Kidney (tissue), 11 donors: ENCODE results near the gene TNXB. TPM values are rescaled to one million over a fixed set of nuclear protein-coding genes. Genes with fewer than 3 reads are reported as not detected.
"Not testable (repeated sequence)": the region's sequence is repeated elsewhere in the genome, so short reads cannot be mapped to it uniquely, and the experiment has no call there.

Source experiments
- DNase-seq, 5 donors: peaks; one replicate each; pipeline ENCODE4 v3.0.0-alpha.2; 2013 to 2020
- FAIRE-seq: peaks from 2 replicates; lab custom pipeline; 2012; peaks lifted over from hg19 to GRCh38; lab: Jason Lieb, UNC
- H3K27ac ChIP-seq, 2 donors: one replicate each; pipeline ENCODE4 v1.7.0; 2013; ENCODE audit warnings: low read depth in 2 of 2, low read length in 2 of 2, inconsistent platforms in 1 of 2
- H3K27me3 ChIP-seq: one replicate; pipeline ENCODE4 v1.7.1; 2013; ENCODE audit warnings: low read length, inconsistent platforms; ENCODE audit not compliant: control insufficient read depth, insufficient read depth
- H3K36me3 ChIP-seq, 3 donors: one replicate each; pipeline versions ENCODE4 v1.7.0 to v1.7.1; 2013; ENCODE audit warnings: low read length in 3 of 3, control low read depth in 1 of 3, inconsistent platforms in 1 of 3; ENCODE audit not compliant: insufficient read depth in 3 of 3, control insufficient read depth in 2 of 3
- H3K4me1 ChIP-seq, 3 donors: one replicate each; pipeline versions ENCODE4 v1.7.0 to v1.7.1; 2013; ENCODE audit warnings: low read length in 3 of 3, inconsistent platforms in 1 of 3, low read depth in 1 of 3; ENCODE audit not compliant: control insufficient read depth in 2 of 3, insufficient read depth in 2 of 3
- H3K4me3 ChIP-seq, 3 donors: one replicate each; pipeline versions ENCODE4 v1.7.0 to v1.8.1; 2013; ENCODE audit warnings: low read length in 3 of 3, control low read depth in 1 of 3, inconsistent platforms in 1 of 3
- H3K9ac ChIP-seq, 3 donors: one replicate each; pipeline versions ENCODE4 v1.7.0 to v1.7.1; 2013; ENCODE audit warnings: low read length in 3 of 3, control low read depth in 1 of 3, inconsistent platforms in 1 of 3
- H3K9me3 ChIP-seq, 3 donors: one replicate each; pipeline versions ENCODE4 v1.7.0 to v1.7.1; 2013; ENCODE audit warnings: low read length in 3 of 3, control low read depth in 1 of 3, inconsistent platforms in 1 of 3; ENCODE audit not compliant: control insufficient read depth in 2 of 3, insufficient read depth in 1 of 3
- intact Hi-C: fragments of 100-400 bp; cut with DNase I; formaldehyde crosslinking; loops from one replicate; pipeline ENCODE4 v1.11.1; 2022
- polyA plus RNA-seq: library from polyadenylated mRNA; stranded (reverse); fragments of 350-450 nt; fragmentation: Illumina TruSeq; extraction: RNeasy Lipid Tissue Mini Kit (QIAGEN cat#74804); gene quantifications from one replicate; pipeline ENCODE4 v1.2.3, GENCODE V29; 2014; ENCODE audit warnings: low read depth, low replicate concordance; ENCODE audit not compliant: insufficient read depth
- total RNA-seq: library from RNA; stranded (reverse); fragmentation: NEBNext Ultra II Directional; extraction: Animal tissue kit (Norgen Biotek cat#: 25700); gene quantifications from one replicate; pipeline ENCODE4 v1.2.1, GENCODE V29; 2021
- donor health status: control.
- donor health status: control.
- donor health status: DM: yes; HTN: yes; CAD: no.
- donor health status: Normal renal cell carcinoma (clear cell type).

Gene TNXB
- total and polyA plus RNA-seq, 2 donors from 2014 or later, result 13.3 to 88.2 TPM

DNA sequence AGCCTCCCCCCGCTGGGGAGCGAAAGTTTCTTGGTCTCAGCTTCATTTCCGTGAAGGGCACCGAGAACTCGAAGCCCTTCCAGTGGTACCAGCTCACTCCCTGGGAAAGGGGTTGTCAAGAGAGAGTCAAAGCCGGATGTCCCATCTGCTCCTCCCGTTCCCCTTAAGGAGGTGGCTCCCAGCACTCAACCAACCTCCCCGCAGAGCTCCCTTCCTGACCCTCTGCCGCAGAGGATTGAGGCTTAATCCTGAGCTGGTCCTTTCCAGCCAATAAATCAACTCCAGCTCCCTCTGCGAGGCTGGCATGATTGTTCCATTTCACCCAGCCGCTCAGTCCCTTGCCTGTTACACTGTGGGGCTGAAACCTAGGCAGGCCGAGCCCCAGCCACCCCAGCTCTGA lies 100.5 kb downstream of the TNXB start:
- H3K27me3 ChIP-seq, FAIRE-seq, intact Hi-C loops, H3K27ac ChIP-seq, H3K4me1 ChIP-seq, H3K36me3 ChIP-seq, H3K9ac ChIP-seq, H3K4me3 ChIP-seq, H3K9me3 ChIP-seq: not testable (repeated sequence)
- DNase-seq, result peak in 1 of 5 donors; percentile 0

DNA sequence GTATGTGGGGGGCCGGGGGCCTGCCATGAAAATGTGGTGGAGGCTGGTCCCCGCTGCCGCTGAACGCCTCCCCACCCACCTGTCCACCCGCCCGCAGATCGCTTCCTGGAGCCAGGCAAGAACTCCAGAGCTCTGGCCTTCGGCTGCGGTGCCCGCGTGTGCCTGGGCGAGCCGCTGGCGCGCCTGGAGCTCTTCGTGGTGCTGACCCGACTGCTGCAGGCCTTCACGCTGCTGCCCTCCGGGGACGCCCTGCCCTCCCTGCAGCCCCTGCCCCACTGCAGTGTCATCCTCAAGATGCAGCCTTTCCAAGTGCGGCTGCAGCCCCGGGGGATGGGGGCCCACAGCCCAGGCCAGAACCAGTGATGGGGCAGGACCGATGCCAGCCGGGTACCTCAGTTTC lies 101.1 kb downstream of the TNXB start:
- not testable (repeated sequence) for H3K36me3 ChIP-seq

DNA sequence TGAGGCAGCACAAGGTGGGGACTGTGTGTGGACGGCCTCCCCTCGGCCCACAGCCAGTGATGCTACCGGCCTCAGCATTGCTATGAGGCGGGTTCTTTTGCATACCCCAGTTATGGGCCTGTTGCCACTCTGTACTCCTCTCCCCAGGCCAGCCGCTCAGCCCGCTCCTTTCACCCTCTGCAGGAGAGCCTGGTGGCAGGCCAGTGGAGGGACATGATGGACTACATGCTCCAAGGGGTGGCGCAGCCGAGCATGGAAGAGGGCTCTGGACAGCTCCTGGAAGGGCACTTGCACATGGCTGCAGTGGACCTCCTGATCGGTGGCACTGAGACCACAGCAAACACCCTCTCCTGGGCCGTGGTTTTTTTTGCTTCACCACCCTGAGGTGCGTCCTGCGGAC lies 102.1 kb downstream of the TNXB start:
- intact Hi-C loops, DNase-seq, H3K4me3 ChIP-seq, H3K9me3 ChIP-seq, H3K9ac ChIP-seq, H3K4me1 ChIP-seq, H3K36me3 ChIP-seq, H3K27me3 ChIP-seq, FAIRE-seq, H3K27ac ChIP-seq: not testable (repeated sequence)

More for the DNA sequence above, 101.1 kb downstream of the TNXB start:
- H3K9me3 ChIP-seq, H3K27me3 ChIP-seq, intact Hi-C loops, H3K9ac ChIP-seq, H3K4me3 ChIP-seq, H3K27ac ChIP-seq, H3K4me1 ChIP-seq, FAIRE-seq, DNase-seq: not testable (repeated sequence)

DNA sequence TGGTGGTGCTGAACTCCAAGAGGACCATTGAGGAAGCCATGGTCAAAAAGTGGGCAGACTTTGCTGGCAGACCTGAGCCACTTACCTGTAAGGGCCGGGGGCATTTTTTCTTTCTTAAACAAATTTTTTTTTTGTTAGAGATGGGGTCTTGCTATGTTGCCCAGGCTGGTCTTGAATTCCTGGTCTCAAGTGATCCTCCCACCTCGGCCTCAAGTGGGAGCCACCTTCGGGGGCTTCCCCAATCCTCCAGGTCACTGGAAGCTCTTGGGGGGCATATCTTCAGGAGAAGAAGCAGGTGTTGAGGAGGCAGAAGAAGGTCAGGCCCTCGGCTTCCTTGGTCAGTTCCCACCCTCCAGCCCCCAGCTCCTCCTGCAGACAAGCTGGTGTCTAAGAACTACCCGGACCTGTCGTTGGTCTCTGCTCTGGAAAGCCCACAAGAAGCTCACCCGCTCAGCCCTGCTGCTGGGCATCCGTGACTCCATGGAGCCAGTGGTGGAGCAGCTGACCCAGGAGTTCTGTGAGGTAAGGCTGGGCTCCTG lies 103.1 kb downstream of the TNXB start:
- H3K27me3 ChIP-seq, H3K9me3 ChIP-seq, H3K9ac ChIP-seq, FAIRE-seq, intact Hi-C loops, H3K36me3 ChIP-seq, DNase-seq, H3K4me1 ChIP-seq, H3K4me3 ChIP-seq, H3K27ac ChIP-seq: not testable (repeated sequence)

DNA sequence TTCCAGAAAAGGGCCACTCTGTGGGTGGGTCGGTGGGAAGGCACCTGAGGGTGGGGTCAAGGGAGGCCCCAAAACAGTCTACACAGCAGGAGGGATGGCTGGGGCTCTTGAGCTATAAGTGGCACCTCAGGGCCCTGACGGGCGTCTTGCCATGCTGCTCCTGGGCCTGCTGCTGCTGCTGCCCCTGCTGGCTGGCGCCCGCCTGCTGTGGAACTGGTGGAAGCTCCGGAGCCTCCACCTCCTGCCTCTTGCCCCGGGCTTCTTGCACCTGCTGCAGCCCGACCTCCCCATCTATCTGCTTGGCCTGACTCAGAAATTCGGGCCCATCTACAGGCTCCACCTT lies 103.6 kb downstream of the TNXB start:
- H3K4me3 ChIP-seq, H3K4me1 ChIP-seq, intact Hi-C loops, H3K9ac ChIP-seq, H3K27me3 ChIP-seq, H3K36me3 ChIP-seq, FAIRE-seq, H3K9me3 ChIP-seq, DNase-seq, H3K27ac ChIP-seq: not testable (repeated sequence)

DNA sequence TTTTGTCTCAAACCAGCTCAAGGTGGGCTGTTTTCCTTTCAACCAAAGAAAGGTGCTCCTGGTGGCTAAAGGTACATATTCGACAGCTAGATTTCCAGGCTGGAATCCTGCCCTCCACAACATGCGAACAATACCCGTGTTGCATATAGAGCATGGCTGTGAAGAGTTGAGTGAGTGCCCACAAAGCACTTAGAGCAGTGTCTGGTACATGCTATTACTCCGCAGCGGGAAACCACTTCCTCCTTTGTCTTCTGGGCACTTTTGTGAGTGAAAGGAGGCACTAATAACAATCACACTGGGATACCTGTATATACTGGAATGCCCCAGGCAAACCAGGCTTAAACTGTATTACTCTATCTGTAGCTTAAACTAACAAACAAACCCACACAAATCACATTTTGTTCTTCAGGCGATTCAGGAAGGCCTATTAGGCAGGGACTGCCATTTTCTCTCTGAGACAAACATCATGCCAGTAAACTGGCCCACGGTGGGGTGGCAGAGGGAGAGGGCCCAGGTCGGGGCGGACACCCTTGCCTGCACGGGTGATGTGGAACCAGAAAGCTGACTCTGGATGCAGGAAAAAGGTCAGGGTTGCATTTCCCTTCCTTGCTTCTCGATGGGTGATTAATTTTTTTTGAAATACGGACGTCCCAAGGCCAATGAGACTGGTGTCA lies 104.1 kb downstream of the TNXB start:
- H3K27me3 ChIP-seq, H3K4me1 ChIP-seq, H3K4me3 ChIP-seq, H3K9ac ChIP-seq, intact Hi-C loops, H3K9me3 ChIP-seq, H3K36me3 ChIP-seq, FAIRE-seq, H3K27ac ChIP-seq, DNase-seq: not testable (repeated sequence)

DNA sequence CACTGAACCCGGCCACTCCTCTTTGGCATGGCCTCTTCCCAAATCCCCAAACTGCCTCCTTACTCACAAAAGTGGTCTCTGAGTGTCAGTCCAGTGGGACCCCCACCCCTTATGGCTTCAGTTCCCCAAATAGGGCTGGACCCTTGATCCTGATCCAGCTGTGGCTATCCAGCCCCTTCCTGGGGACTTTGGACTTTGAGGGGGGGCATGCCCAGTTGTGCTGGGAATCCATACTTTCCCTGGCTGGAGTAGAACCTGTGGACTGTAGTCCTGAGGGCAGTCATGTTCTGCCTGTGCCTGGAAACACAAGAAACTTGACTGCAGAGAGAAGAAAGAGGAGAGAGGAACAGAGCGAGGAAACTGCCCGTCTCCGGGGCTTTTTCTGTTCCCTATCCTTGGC lies 104.7 kb downstream of the TNXB start:
- H3K9ac ChIP-seq, intact Hi-C loops, H3K4me1 ChIP-seq, H3K27me3 ChIP-seq, H3K9me3 ChIP-seq, H3K4me3 ChIP-seq, DNase-seq, H3K27ac ChIP-seq, FAIRE-seq, H3K36me3 ChIP-seq: not testable (repeated sequence)

DNA sequence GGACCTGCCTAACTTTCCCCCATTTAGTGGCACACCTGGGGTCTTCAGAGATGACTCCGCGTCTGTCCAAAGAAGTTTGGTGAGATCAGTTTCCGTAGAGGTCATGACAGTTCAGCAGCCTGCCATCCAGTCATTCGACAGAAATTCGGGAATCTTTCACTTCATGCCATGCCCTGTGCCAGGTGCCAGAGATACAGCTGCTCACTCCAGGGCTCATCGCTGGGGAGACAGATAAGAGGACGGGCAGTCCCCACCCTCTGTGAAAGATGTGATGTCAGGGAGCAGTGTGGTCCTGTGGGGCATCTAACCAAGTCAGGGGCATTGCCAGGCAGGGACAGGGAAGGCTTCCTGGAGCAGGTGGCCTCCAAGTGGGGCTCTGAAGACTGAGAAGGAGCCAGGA lies 105.8 kb downstream of the TNXB start:
- DNase-seq, H3K27me3 ChIP-seq, H3K36me3 ChIP-seq, H3K27ac ChIP-seq, intact Hi-C loops, H3K9me3 ChIP-seq, H3K4me1 ChIP-seq, H3K9ac ChIP-seq, H3K4me3 ChIP-seq, FAIRE-seq: not testable (repeated sequence)
